MCF 10A (cell line): Measurements from ENCODE around the gene CCSER2. TPM values are rescaled to one million over a fixed set of nuclear protein-coding genes. Genes with fewer than 3 reads are reported as not detected.

ENCODE experiments used
- BruUV-seq: library from RNA; stranded (reverse); fragments of 400-500 nt; replicated peaks from 2 replicates; lab custom pipeline; 2021; lab: Mats Ljungman, UMichigan
- CTCF ChIA-PET: fragments of 300-600 bp; sonication (Branson Sonifier 250); formaldehyde crosslinking; extraction: SDS; loops from one replicate; lab custom pipeline; 2021; ENCODE audit warnings: antibody characterized with exemption, inconsistent platforms; lab: Yijun Ruan, JAX
- POLR2A ChIA-PET: fragments of 300-600, 350-650 bp; sonication (Branson Sonifier 250); formaldehyde crosslinking; extraction: SDS; loops from one replicate; lab custom pipeline; 2020; ENCODE audit warnings: antibody characterized with exemption, inconsistent platforms; lab: Yijun Ruan, JAX
- DNase-seq: peaks from one replicate; pipeline ENCODE4 v3.0.0-alpha.2; 2018; ENCODE audit not compliant: unreplicated experiment
- H3K27ac Mint-ChIP-seq: one replicate; pipeline ENCODE4 v1.8.0; 2022; ENCODE audit warnings: mild to moderate bottlenecking, low read depth, mixed read lengths; ENCODE audit not compliant: unreplicated experiment
- H3K27me3 Mint-ChIP-seq: one replicate; pipeline ENCODE4 v1.8.0; 2022; ENCODE audit warnings: mixed read lengths; ENCODE audit not compliant: insufficient read depth, unreplicated experiment
- H3K36me3 Mint-ChIP-seq: one replicate; pipeline ENCODE4 v1.8.0; 2022; ENCODE audit warnings: mild to moderate bottlenecking, moderate library complexity, mixed read lengths; ENCODE audit not compliant: insufficient read depth, unreplicated experiment
- H3K4me1 Mint-ChIP-seq: one replicate; pipeline ENCODE4 v1.8.0; 2022; ENCODE audit warnings: mixed read lengths; ENCODE audit not compliant: insufficient read depth, unreplicated experiment
- H3K4me3 Mint-ChIP-seq: one replicate; pipeline ENCODE4 v1.8.0; 2022; ENCODE audit warnings: mild to moderate bottlenecking, moderate library complexity, mixed read lengths; ENCODE audit not compliant: unreplicated experiment
- H3K9me3 Mint-ChIP-seq: one replicate; pipeline ENCODE4 v1.8.0; 2022; ENCODE audit warnings: mixed read lengths; ENCODE audit not compliant: unreplicated experiment
- CTCF ChIP-seq: fragments of 200-600 bp; IDR thresholded peaks from one replicate; pipeline ENCODE4 v1.8.0; 2022; ENCODE audit warnings: antibody characterized with exemption, mild to moderate bottlenecking; ENCODE audit not compliant: unreplicated experiment
- intact Hi-C: fragments of 100-400 bp; cut with micrococcal nuclease; formaldehyde crosslinking; loops from 2 replicates; pipeline ENCODE4 v1.14.1; 2022
- total RNA-seq: library from RNA; stranded (reverse); gene quantifications from 2 replicates; pipeline ENCODE4 v1.2.3, GENCODE V29; 2022

The CCSER2 gene
- total RNA-seq, 1 experiment from 2014 or later = 70.0 TPM

DNA sequence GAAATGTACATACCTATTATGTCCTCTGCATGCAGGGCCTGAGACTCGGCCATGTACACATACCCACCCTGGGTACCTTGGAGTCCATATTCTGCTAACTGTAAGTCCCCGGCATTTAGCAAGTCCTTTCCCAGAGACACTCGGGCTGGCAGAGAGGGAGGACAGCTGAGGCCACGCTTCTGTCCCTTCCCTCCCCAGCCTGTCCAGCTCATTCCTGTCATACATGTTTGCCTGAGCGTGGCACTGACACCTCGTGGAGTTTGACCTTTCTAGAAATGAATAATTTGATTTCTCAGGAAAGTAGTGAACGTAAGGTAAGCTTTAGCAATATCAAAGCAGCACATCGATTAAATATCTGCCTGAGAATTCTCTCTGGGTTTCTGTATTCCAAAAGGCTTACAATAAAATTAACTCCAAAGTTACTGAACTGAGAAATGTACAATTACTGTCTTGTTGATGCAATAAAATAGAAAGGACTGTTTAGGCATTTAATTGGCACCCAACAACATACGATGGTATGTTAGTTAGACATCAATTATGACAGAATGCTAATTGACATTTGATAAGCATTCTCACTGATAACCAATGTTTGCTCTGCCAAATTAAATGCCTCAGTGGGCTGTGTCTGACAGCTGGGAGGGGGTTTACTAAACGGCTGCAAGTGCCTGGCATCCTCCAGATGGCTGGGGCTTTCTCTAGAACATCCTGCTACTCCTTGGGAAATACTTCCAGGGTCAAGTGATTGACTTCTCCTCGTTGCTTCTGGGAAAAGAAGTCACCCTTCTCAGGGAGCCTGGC lies 221.2 kb downstream of the CCSER2 start:
- POLR2A ChIA-PET = interaction anchor here (0.6 kb wide), 1 partner anchor 167 kb away, joined by 5 read pairs; no protein-coding TSS in a partner anchor
- no TSS peak for BruUV-seq
- CTCF ChIA-PET = interaction anchor here (0.7 to 6.6 kb wide), 2 partner anchors 10 to 1140 kb away, joined by 4 to 53 read pairs; no protein-coding TSS in a partner anchor
- Mint-ChIP-seq H3K9me3 (no peaks in the 10 kb centered on the region), H3K27me3 (no peaks in the 10 kb centered on the region), H3K4me3 (no peak overlapping the region), H3K27ac (no peak overlapping the region), H3K36me3 (no peaks in the 10 kb centered on the region), H3K4me1 (no peaks in the 10 kb centered on the region)
- TF ChIP-seq CTCF = no peak
- intact Hi-C loops = loop anchor here (10.0 kb wide), 1 partner anchor 1095 kb away; no protein-coding TSS in a partner anchor
- DNase-seq = no peak

- DNase-seq = no peak
- TF ChIP-seq CTCF = no peak
- CTCF ChIA-PET = interaction anchor here (0.7 to 6.6 kb wide), 3 partner anchors 11 to 1138 kb away, joined by 3 to 53 read pairs (median 4); no protein-coding TSS in a partner anchor
- Mint-ChIP-seq H3K27me3 (no peaks in the 10 kb centered on the region), H3K4me3 (no peak overlapping the region), H3K4me1 (no peaks in the 10 kb centered on the region), H3K27ac (no peak overlapping the region), H3K9me3 (no peaks in the 10 kb centered on the region), H3K36me3 (no peaks in the 10 kb centered on the region)
- intact Hi-C loops = no loop called here
- POLR2A ChIA-PET = interaction anchor here (1.0 kb wide), 1 partner anchor 222 kb away, joined by 3 read pairs; the partner anchor contains the start of gene CCSER2
- BruUV-seq = no TSS peak
Measured at GRCh38 chr10:84550756-84551436, 222.5 kb downstream of the CCSER2 start.

GRCh38 chr10:84551437-84552120 lies 223.2 kb downstream of the CCSER2 start:
- Mint-ChIP-seq H3K27ac (no peak overlapping the region), H3K36me3 (no peaks in the 10 kb centered on the region), H3K4me3 (no peak overlapping the region), H3K4me1 (no peaks in the 10 kb centered on the region), H3K27me3 (no peaks in the 10 kb centered on the region), H3K9me3 (no peaks in the 10 kb centered on the region)
- intact Hi-C loops = no loop called here
- POLR2A ChIA-PET = interaction anchor here (1.0 kb wide), 1 partner anchor 223 kb away, joined by 3 read pairs; the partner anchor contains the start of gene CCSER2
- no TSS peak for BruUV-seq
- DNase-seq = no peak
- TF ChIP-seq CTCF = no peak
- CTCF ChIA-PET = interaction anchor here (0.7 to 6.6 kb wide), 3 partner anchors 12 to 199 kb away, joined by 3 to 53 read pairs (median 3); no protein-coding TSS in a partner anchor
